Liver (tissue), 3 donors: ENCODE data around the gene CALY.

Experiments used
- ATF3 ChIP-seq: IDR thresholded peaks from 2 replicates; pipeline ENCODE4 v1.6.1; 2016; ENCODE audit warnings: antibody characterized with exemption
- CTCF ChIP-seq: fragments of 150-350 bp; IDR thresholded peaks from 2 replicates; pipeline ENCODE4 v1.5.1; 2017; ENCODE audit warnings: improper control_type of control experiment, low read depth, low read length; ENCODE audit not compliant: missing input control
- EGR1 ChIP-seq, 2 donors: IDR thresholded peaks; 2 replicates each; pipeline ENCODE4 v1.6.1; 2016 to 2018; ENCODE audit warnings: antibody characterized with exemption in 2 of 2, low read depth in 2 of 2
- GABPA ChIP-seq, 2 donors: IDR thresholded peaks in 1 of 2; conservative IDR thresholded peaks in 1 of 2; 2 replicates each; pipeline ENCODE4 v1.6.1; 2016; ENCODE audit warnings: antibody characterized with exemption in 2 of 2, mild to moderate bottlenecking in 1 of 2, moderate library complexity in 1 of 2
- RAD21 ChIP-seq, 2 donors: IDR thresholded peaks; 2 replicates each; pipeline ENCODE4 v1.6.1; 2016; ENCODE audit warnings: antibody characterized with exemption in 2 of 2, mild to moderate bottlenecking in 2 of 2
- REST ChIP-seq: IDR thresholded peaks from 2 replicates; pipeline ENCODE4 v1.6.1; 2016; ENCODE audit warnings: antibody characterized with exemption, mild to moderate bottlenecking
- TAF1 ChIP-seq: conservative IDR thresholded peaks from 2 replicates; pipeline ENCODE4 v1.6.1; 2016; ENCODE audit warnings: antibody characterized with exemption, mild to moderate bottlenecking
- donor health status: healthy.
- donor health status: healthy.

- TF ChIP-seq EGR1 (IDR thresholded peaks at IDR 0.05; ENCODE audit: low read depth in 2 of 2) = no peak
- TF ChIP-seq REST = no peak
- TF ChIP-seq CTCF = no peak
- no peak for TF ChIP-seq GABPA (IDR thresholded peaks at IDR 0.05 in 1 of 2, conservative IDR thresholded peaks at IDR 0.05 in 1 of 2)
- no peak for TF ChIP-seq RAD21 (IDR thresholded peaks at IDR 0.05)
- no peak for TF ChIP-seq TAF1
- no peak for TF ChIP-seq ATF3
These were observed 39.2 kb downstream of the CALY start for GRCh38 chr10:133297504-133297903.
